GM23248 (cell line): Measurements from ENCODE around the gene ADPGK.

ENCODE experiments used
- EZH2 ChIP-seq: fragments of 200-600 bp; sonication (generic); IDR thresholded peaks from 2 replicates; pipeline ENCODE4 v1.6.1; 2018; ENCODE audit warnings: antibody characterized with exemption, mild to moderate bottlenecking; ENCODE audit not compliant: insufficient read depth, poor library complexity, severe bottlenecking
- EZH2phosphoT487 ChIP-seq: fragments of 200-600 bp; sonication (generic); IDR thresholded peaks from 2 replicates; pipeline ENCODE4 v1.6.1; 2018; ENCODE audit warnings: antibody characterized with exemption, moderate library complexity, mild to moderate bottlenecking, low read depth; ENCODE audit not compliant: insufficient read depth

- TF ChIP-seq EZH2 (no peak), EZH2phosphoT487 (no peak)
Measured at GRCh38 chr15:72722071-72722696, 61.4 kb downstream of the ADPGK start.
